Lower leg skin (tissue), 3 donors: ENCODE measurements around the gene ARHGAP19.

ENCODE experiments used
- CTCF ChIP-seq, 3 donors: fragments of 450-650 bp; IDR thresholded peaks; one replicate each; pipeline ENCODE4 v1.5.1; 2016; ENCODE audit warnings: antibody characterized with exemption in 3 of 3, mild to moderate bottlenecking in 3 of 3, moderate library complexity in 2 of 3
- POLR2A ChIP-seq, 2 donors: fragments of 450-650 bp; IDR thresholded peaks; one replicate each; pipeline ENCODE4 v1.6.1; 2016 to 2017; ENCODE audit warnings: antibody characterized with exemption in 2 of 2, mild to moderate bottlenecking in 1 of 2, moderate library complexity in 1 of 2

GRCh38 chr10:97256356-97256755 lies 36.1 kb downstream of the ARHGAP19 start:
- TF ChIP-seq CTCF (IDR thresholded peaks at IDR 0.05) (no peak), POLR2A (IDR thresholded peaks at IDR 0.05) (no peak)
